M059J (cell line): ENCODE data around the gene MSI2. TPM values are rescaled to one million over a fixed set of nuclear protein-coding genes. Genes with fewer than 3 reads are reported as not detected.
A peak's percentile ranks its signal among the peaks of the same experiment; 100 is the strongest.

Experiments used
- DNase-seq: peaks from one replicate; pipeline ENCODE4 v3.0.0-alpha.2; 2012; ENCODE audit warnings: low read depth
- total RNA-seq: library from RNA; depleted of rRNA; stranded (reverse); fragments of >200 nt; shearing (Covaris generic); gene quantifications from 2 replicates; pipeline ENCODE4 v1.2.3, GENCODE V29; 2014

MSI2 gene
- total RNA-seq, 1 experiment from 2014 or later = 28.6 TPM

DNA sequence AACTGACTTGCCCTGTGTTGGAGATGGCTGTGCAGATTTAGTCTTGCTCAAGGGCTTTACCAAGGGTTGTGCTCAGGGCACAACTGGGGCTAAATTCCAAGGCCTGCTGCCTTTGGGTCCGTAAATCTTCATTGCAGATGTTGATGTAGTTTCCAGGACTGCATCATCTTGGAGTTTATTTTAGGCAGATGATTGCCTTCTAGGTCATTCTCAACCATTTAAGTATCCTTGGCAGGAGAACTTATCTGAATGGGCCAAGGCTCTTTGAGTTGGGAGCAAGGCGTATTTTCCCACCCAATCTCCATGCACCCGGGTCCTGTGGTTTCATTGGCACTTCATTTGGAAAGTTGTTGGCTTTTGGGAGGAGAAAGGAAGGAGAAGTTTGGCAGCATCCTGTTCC lies 200.3 kb downstream of the MSI2 start:
- no peak for DNase-seq

DNA sequence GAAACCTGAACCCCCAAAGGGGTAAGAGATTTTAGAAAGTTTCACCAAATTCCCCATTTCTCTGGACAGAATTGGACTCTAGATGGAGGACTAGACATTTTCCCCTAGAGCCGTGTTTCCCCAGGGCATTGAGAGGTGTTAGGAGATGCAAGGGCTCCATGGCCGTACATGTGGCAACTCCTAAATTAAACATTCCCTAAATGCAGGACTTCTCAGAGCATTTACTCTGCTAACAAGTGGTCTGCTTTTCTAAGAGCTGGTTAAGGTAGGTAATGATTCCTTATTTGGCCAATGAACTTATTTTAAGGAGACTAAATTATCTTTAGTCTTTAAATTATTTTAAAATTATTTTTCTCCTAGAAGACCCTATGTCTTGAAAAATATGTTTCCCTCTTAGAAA lies 200.9 kb downstream of the MSI2 start:
- no peak for DNase-seq

DNA sequence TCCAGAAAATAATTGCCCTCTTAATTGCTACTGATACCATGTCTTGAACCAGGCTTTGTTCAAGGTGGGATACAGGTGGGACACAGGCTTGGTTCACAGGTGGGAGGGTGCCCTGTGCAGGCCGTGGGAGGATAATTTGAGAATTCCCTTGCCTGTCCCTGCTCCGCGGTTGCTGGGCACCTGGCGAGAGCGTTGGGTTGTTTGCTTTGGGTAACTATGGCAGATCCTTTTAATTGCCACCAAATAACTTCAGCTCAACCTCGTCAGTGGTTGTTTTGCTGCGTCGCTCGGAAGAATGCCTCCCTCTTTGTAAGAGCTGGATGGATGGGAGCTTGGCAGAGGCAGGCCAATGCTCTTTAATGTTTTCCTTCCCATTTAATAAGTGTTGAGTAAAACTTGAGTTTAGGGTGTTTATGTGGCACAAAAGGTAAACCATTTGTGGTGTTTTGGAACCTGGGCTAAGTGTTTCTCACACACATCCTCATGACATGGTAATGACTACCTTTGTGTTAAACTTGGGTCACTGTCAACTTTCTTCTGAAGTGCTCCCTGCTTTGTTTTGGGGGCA lies 202.5 kb downstream of the MSI2 start:
- peak; percentile 33 for DNase-seq

DNA sequence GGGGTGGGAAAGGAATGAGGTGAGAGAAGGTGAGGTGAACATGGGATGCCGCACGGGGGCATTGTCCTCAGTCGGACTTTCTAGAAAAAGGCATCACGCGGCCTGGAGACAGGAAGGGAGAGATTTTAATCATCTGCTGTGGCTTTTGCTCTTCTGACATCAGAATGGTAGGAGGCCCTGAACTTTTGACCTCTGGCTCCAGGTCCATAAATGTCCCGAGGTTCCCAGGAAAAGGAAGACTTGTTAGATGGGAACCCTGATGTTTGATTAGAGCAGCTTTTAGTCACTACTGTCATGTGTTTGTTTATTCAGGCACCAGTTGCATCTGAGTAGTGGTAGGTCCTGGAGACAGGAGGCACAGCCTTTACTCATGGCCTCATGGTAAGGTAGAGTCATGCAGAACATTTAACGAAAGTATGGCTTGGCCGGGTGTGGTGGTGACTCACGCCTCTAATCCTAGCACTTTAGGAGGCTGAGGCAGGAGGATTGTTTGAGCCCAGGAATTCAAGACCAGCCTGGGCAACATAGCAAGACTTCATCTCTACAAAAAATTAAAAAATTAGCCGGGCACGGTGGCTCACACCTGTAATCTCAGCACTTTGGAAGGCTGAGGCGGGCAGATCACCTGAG lies 203.1 kb downstream of the MSI2 start:
- DNase-seq = peak; percentile 98

DNA sequence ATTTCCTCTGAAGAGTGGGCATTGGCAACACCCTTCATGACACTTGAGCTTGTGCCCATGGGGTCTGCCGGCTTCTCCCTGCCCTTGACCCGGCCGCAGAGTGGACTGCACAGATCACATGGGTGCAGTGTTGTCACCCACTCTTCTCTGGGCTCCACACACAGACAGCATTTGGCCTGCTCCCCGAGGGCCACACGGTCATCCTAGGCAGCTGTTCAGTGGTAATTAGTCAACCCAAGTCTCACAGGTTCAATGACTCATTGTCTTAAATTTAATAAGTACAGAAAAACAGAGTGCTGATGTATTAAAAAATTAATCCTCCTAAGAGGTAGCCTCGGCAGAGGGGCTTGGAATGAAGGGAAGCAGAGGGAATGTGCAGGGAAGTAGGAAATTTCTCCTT lies 204.8 kb downstream of the MSI2 start:
- peak; percentile 74 for DNase-seq

DNA sequence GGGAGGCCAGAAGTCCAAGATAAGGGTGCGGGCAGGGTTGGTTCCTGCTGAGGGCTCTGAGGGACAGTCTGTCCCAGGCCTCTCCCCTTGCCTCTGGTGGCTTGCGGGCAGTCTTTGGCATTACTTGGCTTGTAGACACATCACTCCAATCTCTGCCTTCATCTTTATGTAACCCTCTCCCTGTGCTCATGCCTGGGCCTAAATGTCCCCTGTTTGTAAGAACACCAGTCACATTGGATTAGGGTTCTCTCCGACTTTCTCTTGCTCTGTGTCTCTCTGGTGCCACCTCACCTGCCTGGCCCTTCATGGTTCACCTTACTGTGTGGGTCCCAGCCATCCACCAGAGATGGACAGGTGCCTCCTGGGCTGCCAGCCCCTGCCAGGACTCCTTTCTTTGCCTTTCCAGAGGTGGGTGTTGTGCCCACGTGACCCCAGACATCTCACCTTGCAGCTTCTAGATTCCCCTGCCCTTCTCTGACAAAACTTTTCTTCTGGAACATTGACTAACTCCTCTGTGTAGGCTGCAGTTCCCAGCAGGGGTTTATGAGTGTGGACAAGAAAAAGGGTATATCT lies 205.8 kb downstream of the MSI2 start:
- DNase-seq = no peak

DNA sequence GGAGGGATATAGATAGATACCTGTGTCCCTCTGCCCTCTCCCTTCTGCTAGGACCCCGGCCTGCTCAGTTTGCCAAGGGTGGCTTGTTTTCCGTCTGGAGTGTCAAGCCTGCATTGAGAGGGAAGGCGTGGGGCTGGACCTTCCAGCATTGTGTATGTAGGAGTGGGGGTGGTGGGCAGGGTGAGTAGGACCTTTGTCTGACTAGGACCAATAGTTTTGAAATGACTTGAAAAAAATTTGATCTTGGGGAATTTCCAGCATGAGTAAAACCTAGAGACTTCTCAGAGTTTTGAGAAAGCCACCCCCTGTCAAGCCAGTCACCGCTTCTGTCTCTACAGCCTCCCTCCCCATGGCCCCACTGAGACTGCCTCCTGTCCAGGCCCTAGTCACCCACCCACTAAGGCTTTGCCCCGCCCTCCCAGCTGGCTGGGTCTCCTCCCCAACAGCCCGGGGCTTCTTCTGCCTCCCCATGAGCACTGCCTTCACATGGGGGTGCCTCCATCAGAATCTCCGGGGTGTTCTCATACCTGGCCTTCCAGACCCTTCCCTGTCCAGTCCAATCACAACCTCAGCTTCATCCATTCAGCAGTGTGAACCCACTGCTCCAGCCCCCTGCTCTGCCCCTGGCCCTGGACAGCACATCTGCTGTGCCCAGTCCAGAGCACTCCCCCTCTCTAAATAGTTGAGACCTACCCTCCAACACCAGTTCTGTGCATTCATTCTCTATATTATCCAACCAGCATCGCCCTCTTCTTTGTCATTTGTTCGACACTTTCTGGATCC lies 207.0 kb downstream of the MSI2 start:
- DNase-seq = peak; percentile 94

DNA sequence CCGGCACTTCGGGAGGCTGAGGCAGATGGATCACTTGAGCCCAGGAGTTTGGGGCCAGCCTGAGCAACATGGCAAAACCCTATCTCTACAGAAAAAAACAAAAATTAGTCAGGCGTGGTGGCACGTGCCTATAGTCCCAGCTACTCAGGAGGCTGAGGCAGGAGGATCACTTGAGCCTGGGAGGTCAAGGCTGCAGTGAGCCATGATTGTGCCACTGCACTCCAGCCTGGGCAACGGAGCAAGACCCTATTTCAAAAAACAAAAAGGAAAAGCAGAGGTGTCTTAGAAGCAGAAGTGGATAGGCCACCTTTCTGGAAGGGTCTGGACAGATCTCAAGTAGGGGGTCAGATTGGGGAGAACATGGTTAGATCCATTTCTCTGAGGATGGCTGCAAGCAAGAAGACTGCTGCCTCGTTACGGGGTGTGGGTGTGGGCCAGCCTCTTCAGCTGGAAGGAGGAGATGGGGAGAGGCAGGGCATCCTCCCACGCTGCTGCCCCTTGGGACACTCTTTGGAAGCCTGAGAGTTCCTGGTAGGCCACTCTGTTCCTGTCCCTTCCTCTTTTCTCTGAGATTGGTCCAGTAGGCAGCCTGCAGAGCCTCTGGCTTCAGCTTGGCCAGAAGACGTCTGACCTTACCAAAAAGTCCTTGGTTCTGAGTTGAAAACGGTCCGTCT lies 208.0 kb downstream of the MSI2 start:
- no peak for DNase-seq

DNA sequence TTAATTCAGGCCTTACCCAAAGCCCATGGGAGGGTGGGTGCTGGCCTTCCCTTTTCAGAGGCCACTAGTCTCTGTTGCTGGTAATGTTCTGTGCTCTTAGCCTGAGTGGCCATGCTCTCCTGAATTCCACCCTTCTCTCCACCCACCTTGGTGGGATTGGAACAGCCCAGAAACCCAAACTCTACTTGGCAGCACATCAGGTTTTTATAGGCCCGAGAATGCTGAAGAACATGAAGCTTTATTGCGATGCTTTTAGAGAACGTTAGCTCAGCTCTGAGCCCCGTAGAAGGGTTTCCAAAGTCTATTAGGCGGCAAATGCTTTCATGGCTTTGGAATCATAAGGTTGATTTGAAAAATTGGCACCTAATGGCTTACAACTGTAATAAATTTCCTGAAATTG lies 209.3 kb downstream of the MSI2 start:
- no peak for DNase-seq

DNA sequence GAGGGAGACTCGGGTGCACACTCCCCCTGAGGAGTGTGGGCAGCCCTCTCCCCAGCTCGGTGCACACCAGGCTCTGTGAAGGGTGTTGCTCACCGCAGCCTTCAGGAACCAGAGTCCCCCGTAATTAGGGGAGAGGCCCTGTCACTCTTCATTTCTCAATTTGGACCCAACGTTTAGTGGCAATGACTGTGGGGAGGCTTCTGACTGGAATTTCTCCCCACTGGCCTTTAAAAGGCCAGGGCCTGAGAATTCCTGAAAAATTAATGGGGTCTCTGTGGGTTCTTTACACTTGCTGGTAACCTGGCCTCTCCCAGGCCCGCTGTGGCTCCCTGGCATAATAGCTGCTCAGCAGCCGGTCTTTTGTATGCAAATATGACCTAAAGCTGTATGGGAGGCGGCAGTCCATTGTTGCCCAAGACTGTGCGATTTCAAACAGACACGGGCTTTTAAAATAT lies 209.7 kb downstream of the MSI2 start:
- DNase-seq = no peak

DNA sequence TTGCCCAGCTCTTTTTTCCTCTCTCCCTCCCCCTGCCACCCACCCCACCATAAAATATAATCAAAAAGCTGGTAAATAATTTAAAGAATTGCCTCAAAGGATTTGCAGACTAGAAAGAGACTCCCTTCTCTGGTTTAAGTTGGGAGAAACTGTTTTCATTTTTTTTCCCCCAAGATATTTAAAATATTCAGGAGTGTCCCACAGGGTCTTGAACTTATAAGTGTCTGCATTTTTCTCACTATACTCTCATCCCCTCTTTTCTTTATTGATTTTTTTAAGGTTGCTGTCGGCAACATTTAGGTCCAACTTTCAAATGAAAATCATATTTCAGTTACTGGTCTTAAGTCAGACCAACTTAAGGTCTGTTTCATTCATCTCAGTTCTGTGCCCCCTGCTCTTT lies 210.2 kb downstream of the MSI2 start:
- DNase-seq = no peak

DNA sequence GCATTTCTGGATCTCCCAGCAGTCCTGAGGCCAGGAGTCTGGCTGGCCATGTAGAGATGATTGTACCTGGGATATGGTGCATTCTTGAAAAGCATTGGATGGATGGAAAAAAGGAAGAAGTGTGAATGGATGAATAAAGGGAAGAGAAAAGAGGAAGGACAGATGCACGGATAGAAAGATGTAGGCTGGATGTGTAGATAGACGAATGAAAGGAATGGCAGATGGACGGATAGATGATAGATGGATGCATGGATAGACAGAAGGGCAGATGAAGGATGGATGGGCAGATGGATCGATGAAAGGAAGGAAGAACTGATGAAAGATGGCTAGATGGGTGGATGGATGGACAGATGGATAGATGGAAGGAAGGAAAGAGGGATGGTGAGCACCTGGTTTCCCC lies 210.9 kb downstream of the MSI2 start:
- DNase-seq = no peak

DNA sequence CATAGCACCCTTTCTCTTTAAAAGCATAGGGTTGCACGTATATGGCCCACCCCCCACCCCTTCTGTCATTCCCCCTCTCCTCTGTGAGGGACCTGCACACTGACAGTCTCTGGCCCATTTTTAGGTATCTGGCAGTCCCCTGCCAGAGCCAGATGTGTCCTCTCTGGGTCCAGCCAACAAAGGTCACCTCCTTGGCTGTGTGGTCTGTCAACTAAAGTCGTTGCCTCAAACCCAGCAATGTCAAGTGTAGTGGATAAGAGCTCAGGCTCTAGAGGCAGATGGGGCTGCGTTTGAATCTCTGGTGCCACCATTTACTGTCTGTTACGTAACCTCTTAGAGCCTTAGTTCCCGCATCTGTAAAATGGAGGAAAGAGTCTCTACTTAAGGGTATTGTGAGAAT lies 211.5 kb downstream of the MSI2 start:
- no peak for DNase-seq

DNA sequence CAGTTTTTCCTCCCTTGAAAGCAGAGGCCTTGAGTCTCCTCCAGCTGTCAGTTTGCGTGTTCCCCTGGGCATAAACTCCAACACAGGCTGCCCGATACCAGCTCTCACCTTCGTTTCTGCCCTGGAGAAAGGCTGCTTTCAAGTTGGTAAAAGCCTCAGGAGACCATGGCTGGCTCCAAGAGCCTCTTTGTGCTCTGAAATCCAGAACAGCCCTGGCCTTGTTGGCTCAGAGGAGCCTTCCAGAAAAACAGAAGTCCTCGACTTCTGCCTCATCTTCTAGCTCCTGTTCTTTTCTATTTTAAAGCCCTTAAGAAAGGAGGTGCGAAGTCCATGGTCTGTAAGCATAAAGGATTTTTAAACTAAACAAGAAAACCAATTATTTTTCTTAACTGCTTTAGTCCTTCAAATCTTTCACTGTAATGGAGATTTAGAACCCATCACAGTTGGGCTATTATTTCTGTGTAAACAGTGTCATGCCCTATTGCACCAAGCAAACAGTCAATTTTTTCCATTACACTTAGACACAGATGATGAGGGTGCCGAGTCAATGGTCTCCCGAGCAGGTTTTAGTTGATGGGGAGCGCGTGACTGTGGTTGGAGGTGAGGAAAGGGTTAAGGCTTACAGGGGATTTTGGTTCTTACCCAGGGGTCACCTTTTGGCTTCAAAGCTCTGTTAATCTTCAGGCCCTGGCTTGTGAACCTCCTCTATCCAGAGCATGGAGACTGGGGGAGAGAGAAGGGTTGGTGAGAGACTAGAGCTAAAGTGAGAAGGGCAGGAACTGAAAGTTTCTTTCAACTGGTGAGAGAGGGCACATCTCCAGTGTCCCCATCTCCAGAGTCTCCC lies 212.8 kb downstream of the MSI2 start:
- no peak for DNase-seq

DNA sequence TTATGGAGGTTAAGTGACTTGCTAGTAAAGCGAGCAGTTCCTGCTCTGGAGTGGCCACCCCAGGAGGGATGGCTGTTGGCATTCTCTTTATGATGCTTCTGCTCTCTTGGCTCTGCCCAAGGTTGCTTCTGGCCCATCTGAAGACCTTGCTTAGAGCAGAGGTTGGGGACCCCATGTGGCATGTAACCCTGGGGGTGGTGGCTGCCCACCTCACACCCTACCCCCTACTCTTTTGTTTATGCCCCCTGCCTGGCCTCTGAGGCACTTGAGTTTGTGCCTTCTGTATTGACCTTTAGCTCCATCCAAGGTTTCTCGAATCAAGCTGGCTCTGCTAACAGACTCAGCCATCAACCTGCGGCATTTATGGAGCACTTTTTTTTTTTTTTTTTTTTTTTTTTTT lies 214.6 kb downstream of the MSI2 start:
- DNase-seq = no peak

DNA sequence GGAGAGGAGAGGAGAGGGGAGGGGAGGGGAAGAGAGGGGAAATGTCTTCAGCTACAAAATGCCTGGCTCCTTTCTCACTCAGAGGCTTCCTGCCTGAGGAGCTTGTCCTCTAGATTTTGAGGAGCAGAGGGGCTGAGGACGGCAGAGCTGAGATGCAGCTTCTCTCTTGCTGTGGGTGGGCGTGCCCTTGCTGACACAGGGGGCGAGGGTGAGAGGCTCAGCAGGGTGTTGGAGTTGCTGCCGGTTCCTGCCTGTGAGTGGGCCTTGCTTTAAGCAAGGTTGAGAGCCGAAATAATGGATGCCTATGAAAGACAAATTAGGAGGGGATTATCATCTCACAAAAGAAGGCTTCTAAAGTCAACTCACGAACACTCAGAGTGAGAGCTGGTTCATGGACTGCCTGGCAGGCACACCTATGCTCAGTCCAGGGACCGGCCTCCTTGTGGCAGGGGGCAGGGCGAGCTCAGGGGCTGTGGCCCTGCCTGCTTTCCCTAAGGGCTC lies 215.6 kb downstream of the MSI2 start:
- no peak for DNase-seq

DNA sequence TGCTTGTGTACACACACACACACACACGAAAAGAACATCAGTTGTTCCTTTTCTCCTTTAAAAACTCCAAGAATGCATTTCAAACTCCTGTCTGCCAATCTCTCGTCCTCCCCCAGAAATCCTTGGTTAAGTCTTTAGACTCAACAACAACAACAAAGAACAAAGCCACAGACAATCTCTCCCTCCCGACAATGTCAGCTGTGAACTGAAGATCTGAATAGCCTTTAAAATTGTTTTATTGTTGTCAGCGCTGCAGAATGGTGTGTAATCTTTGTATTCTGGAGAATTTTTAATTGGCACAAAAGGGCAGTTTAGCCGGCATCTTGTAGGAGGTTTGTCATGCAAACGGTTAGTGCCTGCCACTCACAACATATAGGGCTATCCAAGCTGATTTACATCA lies 219.5 kb downstream of the MSI2 start:
- DNase-seq = no peak

DNA sequence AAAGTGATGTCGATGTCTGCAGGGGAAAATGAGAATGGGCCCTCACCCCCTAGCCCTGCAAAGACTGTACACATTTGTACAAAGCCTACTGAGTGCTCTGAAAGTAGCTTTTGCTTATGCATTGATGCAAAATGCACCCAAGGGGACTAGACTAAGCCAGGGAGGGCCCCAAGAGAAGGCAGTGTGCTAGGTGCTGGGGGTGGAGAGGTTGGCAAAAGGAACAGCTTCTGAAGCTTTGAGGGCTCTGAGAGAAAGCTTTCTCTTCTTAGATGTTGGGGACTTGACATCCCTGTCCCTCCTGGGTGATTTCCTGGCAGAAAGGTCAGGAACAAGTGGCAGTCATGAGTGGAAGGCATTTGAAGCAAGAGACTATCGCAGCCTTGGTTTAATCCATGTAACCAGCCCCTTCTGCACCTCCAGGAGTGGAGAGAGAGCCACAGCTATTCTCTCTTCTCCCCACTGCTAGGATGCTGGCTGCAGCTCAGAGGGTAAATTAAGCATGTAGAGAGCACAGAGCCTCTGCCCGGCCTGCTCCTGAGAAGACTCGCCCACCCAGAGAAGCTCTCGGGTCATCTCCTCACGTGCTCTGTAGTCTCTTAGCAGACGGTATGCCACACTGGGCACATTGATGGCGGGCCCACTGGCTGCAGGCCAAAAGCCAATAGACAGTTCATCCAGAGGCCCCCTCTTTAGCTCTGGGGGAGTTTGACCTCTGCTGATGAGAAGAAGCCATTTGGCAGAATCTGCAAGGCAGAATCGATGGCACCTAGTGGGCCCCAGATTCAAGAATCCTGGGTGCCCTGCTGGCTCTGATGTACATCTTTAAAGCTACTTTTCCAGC lies 221.4 kb downstream of the MSI2 start:
- no peak for DNase-seq

DNA sequence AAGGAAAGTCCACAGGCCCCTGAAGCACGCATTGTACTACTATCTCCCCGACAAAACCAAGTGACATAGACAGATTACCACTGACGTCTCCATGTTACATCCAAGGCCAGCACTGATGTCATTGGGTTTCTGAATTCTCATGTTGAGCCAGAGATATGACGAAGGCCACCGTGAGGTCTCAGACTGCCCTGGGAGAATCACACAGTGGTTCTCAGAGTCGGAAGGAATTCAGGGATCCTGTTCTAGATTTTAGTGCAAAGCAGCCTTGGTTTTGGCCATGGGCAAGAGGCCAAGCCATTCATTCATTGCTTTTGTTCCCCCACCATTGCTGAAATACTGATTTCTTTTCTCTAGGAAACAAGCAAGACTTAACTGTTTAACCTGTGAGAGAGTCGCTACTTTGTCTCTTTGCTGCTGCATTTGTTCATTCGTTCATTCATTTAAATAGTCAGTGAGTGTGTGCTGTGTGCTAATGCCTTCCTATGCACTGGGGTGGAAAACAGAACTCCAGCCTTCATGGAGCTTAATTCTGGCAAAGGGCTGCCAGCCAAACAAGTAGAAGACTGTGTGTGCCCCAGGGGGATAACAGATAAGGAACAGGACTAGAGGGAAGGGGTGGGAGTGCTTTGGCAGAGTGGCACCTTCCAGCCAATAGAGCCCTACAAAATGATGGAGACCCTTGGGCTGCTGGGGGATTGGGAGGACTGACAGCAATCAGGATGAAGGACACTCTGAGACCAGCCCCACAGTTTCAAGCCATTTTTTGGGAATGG lies 222.3 kb downstream of the MSI2 start:
- no peak for DNase-seq
